ENCODE measurements around the gene ALK. TPM values are rescaled to one million over a fixed set of nuclear protein-coding genes. Genes with fewer than 3 reads are reported as not detected.

Gene ALK
- total RNA-seq, 2 experiments from 2014 or later, result not detected

GRCh38 chr2:29227935-29228675 lies 693.3 kb downstream of the ALK start:
- POLR2A ChIA-PET, result no interaction called here
- CTCF ChIA-PET, result no interaction called here

DNA sequence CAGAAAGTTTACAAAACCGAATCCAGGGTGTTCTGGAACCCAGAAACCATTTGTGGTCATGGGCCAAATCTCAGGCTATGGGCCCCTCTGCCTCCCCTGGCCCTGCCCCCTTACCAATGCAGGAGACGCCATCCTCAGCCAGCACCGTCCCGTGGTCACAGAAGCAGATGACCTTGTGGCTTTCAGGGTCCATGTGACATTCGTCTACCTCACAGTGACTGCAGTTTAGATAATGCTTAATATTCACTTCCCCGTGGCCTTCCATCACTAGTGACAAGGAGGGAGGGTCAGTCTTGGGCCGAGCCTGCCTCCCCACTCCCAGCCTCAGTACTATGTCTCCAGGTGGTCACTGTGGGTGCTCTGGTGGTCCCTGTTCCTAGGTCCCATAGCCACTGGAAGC lies 694.6 kb downstream of the ALK start:
- ChIA-PET CTCF (no interaction called here), POLR2A (no interaction called here)

GRCh38 chr2:29226375-29226774 lies 695.0 kb downstream of the ALK start:
- ChIA-PET POLR2A (no interaction called here), CTCF (no interaction called here)

DNA sequence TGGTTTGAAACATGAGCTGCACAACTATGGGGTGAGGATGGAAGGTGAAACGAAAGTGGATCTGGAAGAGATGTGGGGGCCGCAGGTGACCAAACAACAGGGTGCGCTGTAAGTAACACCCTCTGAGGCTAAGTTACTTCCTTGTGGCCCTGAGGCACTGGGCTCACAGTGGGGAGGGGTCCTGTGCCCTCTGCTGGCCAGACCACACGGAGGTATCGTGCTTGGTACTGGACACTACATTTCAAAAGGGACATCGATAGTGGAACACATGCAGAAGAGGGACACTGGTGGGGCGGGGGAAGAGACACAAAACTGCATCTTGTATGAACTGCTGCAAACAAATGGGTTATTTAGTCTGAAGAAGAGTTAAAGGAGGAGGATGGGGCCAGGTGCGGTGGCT lies 695.6 kb downstream of the ALK start:
- POLR2A ChIA-PET, result no interaction called here
- CTCF ChIA-PET, result no interaction called here

DNA sequence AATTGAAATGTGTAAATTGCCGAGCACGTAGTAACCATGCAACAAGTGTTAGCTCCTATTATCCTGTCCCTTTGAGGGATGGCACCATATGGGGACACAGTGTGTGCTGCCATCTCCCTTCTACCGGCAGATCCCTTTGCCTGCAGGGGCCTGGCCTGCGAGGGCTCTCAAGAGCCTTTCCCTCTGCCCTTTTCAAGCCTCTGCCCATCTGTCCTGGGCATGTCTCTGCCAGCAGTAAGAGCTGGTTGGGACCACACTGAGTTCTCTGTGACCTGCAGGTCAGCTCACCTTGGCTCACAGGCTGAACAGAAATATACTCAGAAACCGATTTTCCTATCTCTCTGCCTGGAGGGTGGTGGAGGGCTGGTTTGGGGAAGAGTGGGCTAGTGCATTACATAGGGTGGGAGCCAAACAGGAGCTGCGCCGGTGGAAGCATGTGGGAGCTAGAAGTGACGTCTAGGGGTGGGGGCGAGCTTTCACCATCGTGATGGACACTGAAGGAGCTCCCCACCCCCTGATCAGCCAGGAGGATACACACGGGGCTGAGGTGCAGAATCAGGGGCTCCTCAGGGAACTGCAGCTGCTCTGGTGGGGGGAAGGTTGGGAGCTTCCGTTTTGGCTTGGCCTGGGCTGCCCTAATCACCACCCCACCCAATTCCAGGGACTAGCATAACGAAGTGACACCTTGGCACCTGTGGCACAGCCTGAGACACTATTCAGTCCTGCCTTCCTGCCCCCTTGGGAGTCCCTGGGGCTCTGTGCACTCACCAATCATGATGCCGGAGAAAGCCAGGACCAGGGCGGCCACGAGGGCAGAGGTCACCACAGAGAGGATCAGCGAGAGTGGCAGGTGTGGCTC lies 696.5 kb downstream of the ALK start:
- POLR2A ChIA-PET, result no interaction called here
- CTCF ChIA-PET, result no interaction called here

DNA sequence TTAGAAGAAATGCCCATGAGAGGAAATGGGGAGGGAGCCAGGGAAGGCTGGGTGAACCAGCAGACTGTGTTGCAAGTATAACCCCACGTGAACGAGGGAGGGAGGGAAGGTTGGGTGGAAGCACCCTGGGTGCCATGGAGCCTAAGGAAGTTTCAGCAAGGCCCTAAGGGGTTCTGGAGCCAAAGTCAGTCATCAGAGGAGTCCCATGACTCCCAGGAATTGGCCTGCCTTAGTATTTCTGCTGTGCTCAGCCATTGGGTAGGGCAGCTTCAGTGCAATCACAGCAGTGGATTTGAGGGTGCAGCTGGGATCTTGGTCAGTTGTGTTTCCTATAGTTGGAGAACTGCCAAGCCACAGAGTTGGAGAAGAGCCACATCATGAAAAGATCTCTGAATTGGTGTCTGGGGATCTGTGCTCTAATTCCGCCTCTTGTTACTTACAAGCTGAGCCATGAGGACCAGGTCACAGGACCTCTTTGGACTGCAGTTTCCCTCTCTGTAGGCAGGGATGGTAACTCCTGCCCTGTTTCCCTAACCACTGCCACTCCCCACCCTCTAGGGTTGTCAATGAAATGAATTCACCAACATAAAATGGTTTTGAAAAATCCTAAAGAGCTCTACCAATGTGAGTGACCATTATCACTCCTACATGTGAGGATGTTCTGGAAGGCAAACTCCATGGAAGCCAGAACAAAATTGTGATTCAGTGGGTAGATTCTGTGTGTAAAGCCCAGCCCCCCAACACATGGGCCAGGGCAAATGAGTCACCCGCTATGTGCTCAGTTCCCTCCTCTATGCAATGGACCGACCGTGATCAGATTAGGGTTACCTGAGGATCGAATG lies 697.3 kb downstream of the ALK start:
- POLR2A ChIA-PET, result no interaction called here
- CTCF ChIA-PET, result no interaction called here

GRCh38 chr2:29223257-29223656 lies 698.1 kb downstream of the ALK start:
- POLR2A ChIA-PET, result no interaction called here
- CTCF ChIA-PET, result no interaction called here

DNA sequence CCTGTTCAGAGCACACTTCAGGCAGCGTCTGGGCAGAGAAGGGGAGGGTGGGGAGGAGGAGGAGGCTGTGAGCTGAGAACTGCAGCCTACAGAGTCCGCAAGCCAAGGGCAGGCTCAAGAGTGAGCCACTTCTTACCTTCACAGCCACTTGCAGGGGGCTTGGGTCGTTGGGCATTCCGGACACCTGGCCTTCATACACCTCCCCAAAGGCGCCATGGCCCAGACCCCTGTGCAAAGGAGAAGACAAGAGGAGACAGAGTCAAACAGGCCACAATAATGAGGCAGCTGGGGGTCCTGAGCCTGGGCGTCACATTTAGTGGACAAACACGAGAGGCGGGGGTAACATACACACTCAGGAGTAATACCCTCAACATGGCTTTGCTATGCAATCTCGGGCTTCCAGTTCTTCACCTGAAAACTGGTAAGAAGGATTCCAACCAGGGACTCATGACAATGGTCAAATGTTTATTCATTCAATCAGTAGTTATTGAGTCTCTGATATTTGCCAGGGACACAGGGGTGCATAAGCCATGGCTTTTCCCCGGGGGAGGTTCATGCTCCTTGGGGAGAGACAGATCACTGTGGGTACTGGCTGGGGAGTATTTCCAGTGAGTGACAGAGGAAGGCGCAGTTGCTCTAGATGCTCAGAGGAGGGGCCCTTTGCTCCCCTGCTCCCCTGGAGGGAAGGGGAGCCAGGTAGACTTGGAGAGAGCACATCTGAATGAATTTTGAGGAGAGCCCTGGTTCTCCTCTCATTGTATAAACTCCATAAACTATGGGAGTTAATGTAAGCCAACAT lies 698.8 kb downstream of the ALK start:
- ChIA-PET POLR2A (no interaction called here), CTCF (no interaction called here)

DNA sequence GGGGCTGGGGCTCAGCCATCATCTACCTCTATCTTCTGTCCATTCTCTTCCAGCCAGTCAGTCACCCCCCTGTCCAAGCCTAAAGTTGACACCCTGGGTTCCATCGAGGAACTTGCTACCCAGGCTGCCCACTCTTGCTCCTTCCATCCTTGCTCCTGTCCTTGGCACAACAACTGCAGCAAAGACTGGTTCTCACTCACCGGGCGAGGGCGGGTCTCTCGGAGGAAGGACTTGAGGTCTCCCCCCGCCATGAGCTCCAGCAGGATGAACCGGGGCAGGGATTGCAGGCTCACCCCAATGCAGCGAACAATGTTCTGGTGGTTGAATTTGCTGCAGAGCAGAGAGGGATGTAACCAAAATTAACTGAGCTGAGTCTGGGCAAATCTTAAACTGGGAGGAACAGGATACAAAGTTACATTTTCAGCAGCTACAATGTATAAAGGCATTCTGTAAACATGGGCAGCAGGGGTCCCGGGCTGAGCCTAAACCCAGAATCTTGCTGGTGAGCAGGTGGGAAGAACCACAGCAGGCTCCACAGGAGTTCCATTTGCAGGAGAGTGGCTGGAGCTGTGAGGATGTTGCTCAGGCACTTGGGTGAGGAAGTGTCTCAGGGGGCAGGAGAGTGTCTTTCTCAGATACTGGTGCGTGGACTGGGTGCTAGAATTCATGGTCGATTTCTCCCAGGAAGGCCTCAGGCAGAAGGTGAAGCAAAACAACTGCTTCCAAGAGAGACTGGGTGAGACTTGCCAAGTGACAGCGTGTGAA lies 700.7 kb downstream of the ALK start:
- CTCF ChIA-PET, result no interaction called here
- POLR2A ChIA-PET, result no interaction called here

DNA sequence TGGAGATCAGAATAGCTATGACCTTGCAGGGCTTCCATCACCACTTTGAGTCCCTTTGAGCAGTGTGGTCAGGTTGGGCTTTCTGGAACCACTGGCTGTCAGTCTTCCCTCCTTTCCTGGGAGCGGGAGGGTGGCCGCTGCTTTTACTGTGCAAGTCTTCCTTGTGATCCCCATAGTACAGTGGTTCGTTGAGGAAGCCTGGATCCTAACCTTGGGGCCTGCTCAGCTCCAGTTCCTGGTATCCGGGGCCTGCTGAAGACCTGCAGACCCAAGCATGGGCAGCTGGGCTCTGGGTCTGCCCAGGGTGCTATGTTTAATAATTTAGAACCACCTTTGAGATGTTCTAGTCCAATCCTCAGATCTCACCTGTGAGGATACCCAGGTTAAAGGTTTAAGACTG lies 702.0 kb downstream of the ALK start:
- CTCF ChIA-PET, result no interaction called here
- POLR2A ChIA-PET, result no interaction called here

DNA sequence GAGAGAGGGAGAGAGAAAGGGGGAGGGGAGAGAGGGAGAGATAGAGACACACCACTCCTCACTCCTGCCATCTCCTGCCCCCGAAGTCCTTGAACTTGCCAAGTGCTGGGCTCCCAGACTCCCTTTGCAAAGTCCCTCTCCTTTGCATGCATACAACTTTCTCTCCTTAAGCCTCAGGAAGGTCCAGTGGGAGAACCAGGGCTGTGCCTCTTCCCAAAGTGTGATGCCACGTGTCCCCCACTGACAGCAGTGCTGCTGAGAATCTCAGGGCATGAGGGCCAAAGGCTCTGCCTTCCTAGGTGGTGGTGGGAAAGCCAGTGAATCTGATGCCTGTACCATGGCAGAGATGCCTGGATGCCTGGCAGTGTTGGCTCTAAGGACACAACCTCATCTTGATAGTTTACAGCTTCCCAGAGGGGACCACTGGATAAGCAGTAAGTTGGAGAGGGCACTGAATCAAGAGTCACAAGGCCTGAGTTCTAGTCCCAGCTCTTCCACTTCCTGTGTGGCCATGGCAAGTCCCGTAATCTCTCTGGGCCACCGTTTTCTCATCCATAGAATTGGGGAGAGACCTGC lies 702.7 kb downstream of the ALK start:
- ChIA-PET POLR2A (no interaction called here), CTCF (no interaction called here)

DNA sequence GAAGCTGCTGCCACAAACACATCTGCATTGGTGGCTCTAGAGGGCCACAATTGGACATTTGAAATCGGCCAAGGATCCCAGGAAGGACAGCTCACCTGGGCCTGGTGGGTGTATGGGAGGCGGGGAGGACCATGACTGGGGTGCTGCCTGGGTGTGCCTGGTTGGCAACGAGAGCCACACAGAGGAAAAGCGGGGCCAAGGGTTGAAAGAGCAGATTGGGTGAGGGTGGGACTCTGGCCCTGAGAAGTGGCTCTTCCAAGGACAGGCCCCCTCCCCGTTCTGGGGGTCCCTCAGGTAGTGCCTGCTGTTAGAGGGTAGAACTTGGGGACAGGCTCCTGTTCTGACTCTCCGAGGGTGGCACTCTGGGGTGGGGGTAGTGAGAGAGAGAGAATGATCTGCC lies 703.3 kb downstream of the ALK start:
- ChIA-PET POLR2A (no interaction called here), CTCF (no interaction called here)

GRCh38 chr2:29216609-29216909 lies 704.8 kb downstream of the ALK start:
- CTCF ChIA-PET, result no interaction called here

GRCh38 chr2:29215739-29216608 lies 705.4 kb downstream of the ALK start:
- ChIA-PET CTCF (no interaction called here), POLR2A (no interaction called here)

More at GRCh38 chr2:29216609-29216909, 704.8 kb downstream of the ALK start:
- POLR2A ChIA-PET, result no interaction called here

DNA sequence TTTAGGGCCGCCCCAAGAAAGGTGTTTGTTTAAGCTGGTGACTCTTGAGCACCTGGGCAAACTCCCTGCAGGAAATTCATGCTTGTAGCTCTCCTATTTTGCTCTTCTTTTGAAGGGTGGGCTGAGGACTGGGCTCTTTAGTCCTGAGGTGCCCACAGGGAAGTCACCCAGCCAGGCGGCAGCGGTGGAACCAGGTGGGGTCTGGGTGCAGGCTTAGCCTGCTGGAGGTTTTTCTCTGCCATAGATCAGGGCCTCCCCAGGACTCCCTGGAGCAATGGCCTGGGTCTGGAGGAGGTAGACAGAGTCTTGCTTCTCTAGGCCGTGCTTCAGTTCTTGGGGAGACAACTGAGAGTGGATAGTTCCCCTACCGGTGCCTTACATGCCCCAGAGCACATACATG lies 706.3 kb downstream of the ALK start:
- POLR2A ChIA-PET, result no interaction called here
- CTCF ChIA-PET, result no interaction called here

DNA sequence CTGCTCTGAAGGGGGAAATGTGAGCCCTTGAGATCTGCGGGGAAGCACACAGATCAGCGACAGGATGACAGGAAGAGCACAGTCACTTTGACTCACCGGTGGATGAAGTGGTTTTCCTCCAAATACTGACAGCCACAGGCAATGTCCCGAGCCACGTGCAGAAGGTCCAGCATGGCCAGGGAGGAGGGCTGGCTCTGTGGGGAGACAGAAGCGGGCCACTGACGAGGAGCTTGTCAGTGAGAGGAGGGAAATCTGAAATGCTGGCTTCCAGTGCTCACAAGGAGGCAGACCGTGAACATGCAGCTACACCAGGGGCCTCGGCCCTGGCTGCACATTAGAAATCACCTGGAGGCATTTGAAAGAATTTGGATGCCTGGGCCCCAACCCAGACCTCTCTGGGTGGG lies 707.5 kb downstream of the ALK start:
- POLR2A ChIA-PET, result no interaction called here
- CTCF ChIA-PET, result no interaction called here

- POLR2A ChIA-PET, result no interaction called here
- CTCF ChIA-PET, result interaction anchor here (1.3 kb wide), 1 partner anchor 255 kb away, joined by 4 read pairs; no protein-coding TSS in a partner anchor
Measured at GRCh38 chr2:29212009-29212408, 709.4 kb downstream of the ALK start.

DNA sequence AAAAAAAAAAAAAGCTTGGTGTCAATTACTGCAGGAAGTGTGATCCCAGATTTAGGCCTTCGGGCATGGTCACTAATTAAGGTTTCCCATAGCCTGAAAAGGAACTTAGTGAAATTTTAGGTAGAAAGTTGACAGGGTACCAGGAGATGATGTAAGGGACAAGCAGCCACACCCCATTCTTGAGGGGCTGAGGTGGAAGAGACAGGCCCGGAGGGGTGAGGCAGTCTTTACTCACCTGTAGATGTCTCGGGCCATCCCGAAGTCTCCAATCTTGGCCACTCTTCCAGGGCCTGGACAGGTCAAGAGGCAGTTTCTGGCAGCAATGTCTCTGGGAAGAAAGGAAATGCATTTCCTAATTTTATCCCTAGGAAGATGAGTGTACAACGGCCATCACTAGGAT lies 711.8 kb downstream of the ALK start:
- CTCF ChIA-PET, result no interaction called here
- POLR2A ChIA-PET, result no interaction called here

Measured in activated CD8-positive, alpha-beta memory T cell treated with anti-CD3 and anti-CD28 coated beads for 36 hours (primary cell).